ENCODE results near the gene MRI1. TPM values are rescaled to one million over a fixed set of nuclear protein-coding genes. Genes with fewer than 3 reads are reported as not detected.
A peak's percentile ranks its signal among the peaks of the same experiment; 100 is the strongest.
"Not testable (repeated sequence)": the region's sequence is repeated elsewhere in the genome, so short reads cannot be mapped to it uniquely, and the experiment has no call there.

Gene MRI1
- total and polyA plus RNA-seq, 2 donors (not counting 1 experiment from before 2014, with no cell fraction given): 75.5 to 118 TPM

DNA sequence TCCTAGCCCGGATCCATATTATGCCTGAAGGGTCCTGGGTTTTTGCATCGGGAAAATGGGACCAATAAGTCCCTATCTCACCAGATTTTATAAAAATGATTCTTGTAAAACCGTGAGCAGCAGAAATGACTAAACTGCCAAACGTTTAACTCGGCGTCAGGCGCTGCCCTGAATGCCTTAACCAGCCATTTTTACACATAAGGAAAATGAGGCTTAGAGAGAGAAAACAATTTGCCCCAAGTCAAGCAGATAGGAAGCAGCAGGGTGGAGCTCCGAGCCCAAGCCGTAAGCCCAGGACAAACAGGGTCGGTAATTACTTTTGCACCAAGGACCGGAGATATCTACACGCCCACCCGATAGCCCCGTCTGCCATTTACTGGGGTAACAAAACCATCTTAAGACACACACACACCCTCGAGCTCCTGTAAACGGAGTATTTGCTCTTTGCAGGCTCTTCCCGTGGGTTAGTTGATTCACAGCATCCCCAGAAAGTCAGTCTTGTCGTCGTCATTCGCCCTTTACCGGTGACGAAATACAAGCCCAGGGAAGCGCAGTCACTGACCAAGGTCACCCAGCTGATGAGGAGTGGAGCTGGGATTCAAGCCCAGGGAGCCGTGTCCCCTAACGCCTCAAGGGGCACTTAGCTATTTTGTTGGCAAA is 16.0 kb upstream of the MRI1 start:
- Histone ChIP-seq H3K4me1 (ENCODE audit: control insufficient read depth in 2 of 2, insufficient read depth in 2 of 2, low read length in 2 of 2) (peaks cover 11 to 15% of the 10 kb centered on the region in 2 donors), H3K9me3 (ENCODE audit: control extremely low read depth in 1 of 3, control insufficient read depth in 2 of 3, insufficient read depth in 1 of 3, low read length in 2 of 3) (peaks cover 0 to 5% (median 0%) of the 10 kb centered on the region in 3 donors), H3K4me2 (replicated peaks; ENCODE audit: low read depth, low read length, poor library complexity, severe bottlenecking) (peak overlapping the region; percentile 93), H3K4me3 (ENCODE audit: control extremely low read depth in 1 of 5, extremely low read depth in 1 of 5, insufficient read depth in 1 of 5, low read depth in 2 of 5, low read length in 4 of 5) (peak overlapping the region; percentile 76 to 97 (median 86)), H3K79me2 (ENCODE audit: control insufficient read depth, insufficient read depth, low read length) (peaks cover 27% of the 10 kb centered on the region), H3K27me3 (replicated peaks in 1 of 4; ENCODE audit: control extremely low read depth in 1 of 4, control insufficient read depth in 3 of 4, insufficient read depth in 4 of 4, low read length in 3 of 4) (no peaks in the 10 kb centered on the region), H2AFZ (ENCODE audit: insufficient read depth, low read depth, low read length, poor library complexity, severe bottlenecking) (peak overlapping the region; percentile 85), H4K20me1 (ENCODE audit: control insufficient read depth, insufficient read depth, low read length, poor library complexity, severe bottlenecking) (no peaks in the 10 kb centered on the region), H3K9ac (ENCODE audit: low read length) (peak overlapping the region; percentile 99), H3K36me3 (replicated peaks in 1 of 2; ENCODE audit: control extremely low read depth in 1 of 2, control insufficient read depth in 1 of 2, extremely low read depth in 1 of 2, insufficient read depth in 2 of 2, low read length in 1 of 2) (peaks cover 0 to 11% of the 10 kb centered on the region in 2 experiments), H3K27ac (ENCODE audit: low read length in 2 of 2) (peak overlapping the region; percentile 71 to 94)
- intact Hi-C loops (cut with micrococcal nuclease): loop anchor here (1.0 to 10.0 kb wide), 4 partner anchors 16 to 1807 kb away; partner anchors contain the start of genes MRI1 and TRIR
- Mint-ChIP-seq H3K27me3 (no peaks in the 10 kb centered on the region), H3K9me3 (ENCODE audit: insufficient read depth) (no peaks in the 10 kb centered on the region), H3K27ac (peak overlapping the region; percentile 82), H3K4me1 (peaks cover 28% of the 10 kb centered on the region), H3K4me3 (peak overlapping the region; percentile 90)
- TF ChIP-seq, protein P1, sequence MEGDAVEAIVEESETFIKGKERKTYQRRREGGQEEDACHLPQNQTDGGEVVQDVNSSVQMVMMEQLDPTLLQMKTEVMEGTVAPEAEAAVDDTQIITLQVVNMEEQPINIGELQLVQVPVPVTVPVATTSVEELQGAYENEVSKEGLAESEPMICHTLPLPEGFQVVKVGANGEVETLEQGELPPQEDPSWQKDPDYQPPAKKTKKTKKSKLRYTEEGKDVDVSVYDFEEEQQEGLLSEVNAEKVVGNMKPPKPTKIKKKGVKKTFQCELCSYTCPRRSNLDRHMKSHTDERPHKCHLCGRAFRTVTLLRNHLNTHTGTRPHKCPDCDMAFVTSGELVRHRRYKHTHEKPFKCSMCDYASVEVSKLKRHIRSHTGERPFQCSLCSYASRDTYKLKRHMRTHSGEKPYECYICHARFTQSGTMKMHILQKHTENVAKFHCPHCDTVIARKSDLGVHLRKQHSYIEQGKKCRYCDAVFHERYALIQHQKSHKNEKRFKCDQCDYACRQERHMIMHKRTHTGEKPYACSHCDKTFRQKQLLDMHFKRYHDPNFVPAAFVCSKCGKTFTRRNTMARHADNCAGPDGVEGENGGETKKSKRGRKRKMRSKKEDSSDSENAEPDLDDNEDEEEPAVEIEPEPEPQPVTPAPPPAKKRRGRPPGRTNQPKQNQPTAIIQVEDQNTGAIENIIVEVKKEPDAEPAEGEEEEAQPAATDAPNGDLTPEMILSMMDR (IDR thresholded peaks at IDR 0.05): no peak
- TF ChIP-seq EZH2 (IDR thresholded peaks at IDR 0.05; ENCODE audit: borderline replicate concordance, insufficient read depth, low read depth, low read length, poor library complexity, severe bottlenecking): no peak
- CTCF ChIA-PET: interaction anchor here (0.9 to 2.7 kb wide), 4 partner anchors 13 to 333 kb away, joined by 3 to 13 read pairs (median 5); no protein-coding TSS in a partner anchor
- ATAC-seq (ENCODE audit: low read depth) (no peak), DNase-seq (no peak)
- WGBS (ENCODE audit: insufficient coverage): 4% methylated on average over 20 of the region's 25 CpGs
- POLR2A ChIA-PET: interaction anchor here (0.6 to 2.2 kb wide), 11 partner anchors 9 to 644 kb away, joined by 3 to 16 read pairs (median 5); partner anchors contain the start of genes C19orf53 and MRI1

DNA sequence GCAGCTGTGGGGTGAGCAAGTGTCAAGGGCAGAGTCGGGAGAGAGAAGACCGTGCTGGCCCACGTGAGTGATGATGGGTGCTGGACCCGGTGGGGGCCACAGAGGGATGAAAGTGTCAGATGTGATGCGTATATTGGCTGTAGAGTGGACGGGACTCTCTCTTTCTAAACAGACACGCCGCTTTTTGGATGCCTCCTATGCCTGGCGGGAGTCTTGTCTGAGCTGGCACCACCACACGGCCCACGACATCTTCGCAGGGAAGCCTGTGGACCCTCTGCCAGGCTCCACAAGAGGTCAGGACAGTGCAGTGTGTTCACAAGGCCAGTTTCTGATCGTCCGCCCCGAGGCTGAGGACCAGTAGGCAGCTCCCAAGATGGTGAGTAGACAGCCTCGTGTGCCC is 12.9 kb upstream of the MRI1 start:
- POLR2A ChIA-PET: no interaction called here
- Histone ChIP-seq H3K4me2 (replicated peaks; ENCODE audit: low read depth, low read length, poor library complexity, severe bottlenecking) (no peak overlapping the region), H3K27ac (ENCODE audit: low read length in 2 of 2) (no peak overlapping the region), H3K9ac (ENCODE audit: low read length) (no peak overlapping the region), H2AFZ (ENCODE audit: insufficient read depth, low read depth, low read length, poor library complexity, severe bottlenecking) (no peak overlapping the region), H3K4me1 (ENCODE audit: control insufficient read depth in 2 of 2, insufficient read depth in 2 of 2, low read length in 2 of 2) (peaks cover 11 to 15% of the 10 kb centered on the region in 2 donors), H3K9me3 (ENCODE audit: control extremely low read depth in 1 of 3, control insufficient read depth in 2 of 3, insufficient read depth in 1 of 3, low read length in 2 of 3) (peaks cover 0 to 5% (median 0%) of the 10 kb centered on the region in 3 donors), H3K4me3 (ENCODE audit: control extremely low read depth in 1 of 5, extremely low read depth in 1 of 5, insufficient read depth in 1 of 5, low read depth in 2 of 5, low read length in 4 of 5) (no peak overlapping the region), H3K36me3 (replicated peaks in 1 of 2; ENCODE audit: control extremely low read depth in 1 of 2, control insufficient read depth in 1 of 2, extremely low read depth in 1 of 2, insufficient read depth in 2 of 2, low read length in 1 of 2) (peaks cover 3 to 28% of the 10 kb centered on the region in 2 experiments), H3K79me2 (ENCODE audit: control insufficient read depth, insufficient read depth, low read length) (peaks cover 27% of the 10 kb centered on the region), H3K27me3 (replicated peaks in 1 of 4; ENCODE audit: control extremely low read depth in 1 of 4, control insufficient read depth in 3 of 4, insufficient read depth in 4 of 4, low read length in 3 of 4) (no peaks in the 10 kb centered on the region), H4K20me1 (ENCODE audit: control insufficient read depth, insufficient read depth, low read length, poor library complexity, severe bottlenecking) (no peaks in the 10 kb centered on the region)
- TF ChIP-seq, protein P1 (IDR thresholded peaks at IDR 0.05): no peak
- no peak for TF ChIP-seq EZH2 (IDR thresholded peaks at IDR 0.05; ENCODE audit: borderline replicate concordance, insufficient read depth, low read depth, low read length, poor library complexity, severe bottlenecking)
- no peaks in the 10 kb centered on the region for H3K27me3 Mint-ChIP-seq
- WGBS (ENCODE audit: insufficient coverage): 97% methylated on average over 16 of the region's 16 CpGs
- CTCF ChIA-PET: interaction anchor here (0.6 kb wide), 1 partner anchor 18 kb away, joined by 4 read pairs; no protein-coding TSS in a partner anchor
- ATAC-seq (ENCODE audit: low read depth) (no peak), DNase-seq (no peak)
- intact Hi-C loops (cut with micrococcal nuclease): no loop called here
- H3K4me1 Mint-ChIP-seq: peaks cover 28% of the 10 kb centered on the region
- no peak overlapping the region for H3K27ac Mint-ChIP-seq
- H3K4me3 Mint-ChIP-seq: no peak overlapping the region
- no peaks in the 10 kb centered on the region for H3K9me3 Mint-ChIP-seq (ENCODE audit: insufficient read depth)

DNA sequence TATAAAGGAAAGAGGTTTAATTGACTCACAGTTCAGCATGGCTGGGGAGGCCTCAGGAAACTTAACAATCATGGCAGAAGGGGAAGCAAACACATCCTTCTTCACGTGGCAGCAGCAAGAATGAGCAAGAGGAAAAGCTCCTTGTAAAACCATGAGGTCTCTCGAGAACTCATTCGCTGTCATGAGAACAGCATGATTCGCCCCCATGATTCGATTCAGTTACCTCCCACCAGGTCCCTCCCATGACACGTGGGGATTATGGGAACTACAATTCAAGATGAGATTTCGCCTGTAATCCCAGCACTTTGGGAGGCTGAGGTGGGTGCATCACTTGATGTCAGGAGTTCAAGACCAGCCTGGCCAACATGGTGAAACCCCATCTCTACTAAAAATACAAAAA is 10.7 kb upstream of the MRI1 start:
- H4K20me1 ChIP-seq (ENCODE audit: control insufficient read depth, insufficient read depth, low read length, poor library complexity, severe bottlenecking); H3K27ac Mint-ChIP-seq; H3K27me3 Mint-ChIP-seq: not testable (repeated sequence)

More for the DNA sequence above, 10.7 kb upstream of the MRI1 start:
- H3K27ac ChIP-seq (ENCODE audit: low read length in 2 of 2); H3K27me3 ChIP-seq (replicated peaks in 1 of 4; ENCODE audit: control extremely low read depth in 1 of 4, control insufficient read depth in 3 of 4, insufficient read depth in 4 of 4, low read length in 3 of 4); H3K9me3 ChIP-seq (ENCODE audit: control extremely low read depth in 1 of 3, control insufficient read depth in 2 of 3, insufficient read depth in 1 of 3, low read length in 2 of 3); POLR2A ChIA-PET; H2AFZ ChIP-seq (ENCODE audit: insufficient read depth, low read depth, low read length, poor library complexity, severe bottlenecking); DNase-seq; ATAC-seq (ENCODE audit: low read depth); intact Hi-C loops (cut with micrococcal nuclease); H3K4me3 Mint-ChIP-seq; H3K4me3 ChIP-seq (ENCODE audit: control extremely low read depth in 1 of 5, extremely low read depth in 1 of 5, insufficient read depth in 1 of 5, low read depth in 2 of 5, low read length in 4 of 5); H3K4me2 ChIP-seq (replicated peaks; ENCODE audit: low read depth, low read length, poor library complexity, severe bottlenecking); CTCF ChIA-PET; H3K9ac ChIP-seq (ENCODE audit: low read length); H3K9me3 Mint-ChIP-seq (ENCODE audit: insufficient read depth); H3K4me1 ChIP-seq (ENCODE audit: control insufficient read depth in 2 of 2, insufficient read depth in 2 of 2, low read length in 2 of 2): not testable (repeated sequence)
- peaks cover 18% of the 10 kb centered on the region for H3K79me2 ChIP-seq (ENCODE audit: control insufficient read depth, insufficient read depth, low read length)
- WGBS (ENCODE audit: insufficient coverage): 81% methylated on average over 5 of the region's 7 CpGs
- H3K4me1 Mint-ChIP-seq: peaks cover 12% of the 10 kb centered on the region
- peaks cover 3 to 46% of the 10 kb centered on the region in 2 experiments for H3K36me3 ChIP-seq (replicated peaks in 1 of 2; ENCODE audit: control extremely low read depth in 1 of 2, control insufficient read depth in 1 of 2, extremely low read depth in 1 of 2, insufficient read depth in 2 of 2, low read length in 1 of 2)

All from B cell (primary cell).